Liver (tissue), 9 donors: ENCODE results near the gene MGST3. TPM values are rescaled to one million over a fixed set of nuclear protein-coding genes. Genes with fewer than 3 reads are reported as not detected.

Experiments
- DNase-seq: peaks from one replicate; pipeline ENCODE4 v3.0.0-alpha.2; 2017; ENCODE audit warnings: low spot score
- H3K27ac ChIP-seq, 2 donors: one replicate each; pipeline ENCODE4 v1.7.0; 2013; ENCODE audit warnings: inconsistent platforms in 2 of 2, low read length in 2 of 2, control low read depth in 1 of 2, low read depth in 1 of 2, mild to moderate bottlenecking in 1 of 2
- H3K27me3 ChIP-seq, 4 donors: one replicate each; pipeline versions ENCODE4 v1.6.1 to v1.7.0; 2013; ENCODE audit warnings: low read length in 3 of 4, inconsistent platforms in 1 of 4, mild to moderate bottlenecking in 1 of 4, moderate library complexity in 1 of 4; ENCODE audit not compliant: control insufficient read depth in 4 of 4, insufficient read depth in 4 of 4
- H3K36me3 ChIP-seq, 4 donors: one replicate each; pipeline versions ENCODE4 v1.6.1 to v1.7.0; 2013; ENCODE audit warnings: low read length in 3 of 4, mild to moderate bottlenecking in 3 of 4, low read depth in 1 of 4, moderate library complexity in 1 of 4; ENCODE audit not compliant: control insufficient read depth in 4 of 4, insufficient read depth in 3 of 4
- H3K4me1 ChIP-seq, 4 donors: one replicate each; pipeline versions ENCODE4 v1.6.1 to v1.7.0; 2013; ENCODE audit warnings: low read length in 3 of 4, mild to moderate bottlenecking in 3 of 4, moderate library complexity in 1 of 4; ENCODE audit not compliant: control insufficient read depth in 4 of 4, insufficient read depth in 4 of 4
- H3K4me3 ChIP-seq, 3 donors: one replicate each; pipeline versions ENCODE4 v1.6.1 to v1.7.0; 2013; ENCODE audit warnings: low read length in 3 of 3, control low read depth in 1 of 3, low read depth in 1 of 3, mild to moderate bottlenecking in 1 of 3
- H3K9ac ChIP-seq, 2 donors: one replicate each; pipeline ENCODE4 v1.7.0; 2013; ENCODE audit warnings: low read length in 2 of 2, mild to moderate bottlenecking in 2 of 2, moderate library complexity in 2 of 2, control low read depth in 1 of 2, low read depth in 1 of 2
- H3K9me3 ChIP-seq, 4 donors: one replicate each; pipeline versions ENCODE4 v1.6.1 to v1.7.0; 2013; ENCODE audit warnings: low read length in 3 of 4; ENCODE audit not compliant: control insufficient read depth in 4 of 4
- EGR1 ChIP-seq, 2 donors: IDR thresholded peaks; 2 replicates each; pipeline ENCODE4 v1.6.1; 2016 to 2018; ENCODE audit warnings: antibody characterized with exemption in 2 of 2, low read depth in 2 of 2
- FOXA1 ChIP-seq: IDR thresholded peaks from 2 replicates; pipeline ENCODE4 v1.6.1; 2016; ENCODE audit warnings: antibody characterized with exemption
- FOXA2 ChIP-seq: IDR thresholded peaks from 2 replicates; pipeline ENCODE4 v1.6.1; 2016; ENCODE audit warnings: antibody characterized with exemption
- GABPA ChIP-seq, 2 donors: IDR thresholded peaks in 1 of 2; conservative IDR thresholded peaks in 1 of 2; 2 replicates each; pipeline ENCODE4 v1.6.1; 2016; ENCODE audit warnings: antibody characterized with exemption in 2 of 2, mild to moderate bottlenecking in 1 of 2, moderate library complexity in 1 of 2
- HNF4A ChIP-seq, 2 donors: conservative IDR thresholded peaks; 2 replicates each; pipeline ENCODE4 v1.6.1; 2016; ENCODE audit warnings: antibody characterized with exemption in 2 of 2, mild to moderate bottlenecking in 2 of 2
- HNF4G ChIP-seq: IDR thresholded peaks from 2 replicates; pipeline ENCODE4 v1.6.1; 2016; ENCODE audit warnings: antibody characterized with exemption
- JUND ChIP-seq, 2 donors: IDR thresholded peaks; 2 replicates each; pipeline ENCODE4 v1.6.1; 2016; ENCODE audit warnings: antibody characterized with exemption in 2 of 2
- NR2F2 ChIP-seq: IDR thresholded peaks from 2 replicates; pipeline ENCODE4 v1.6.1; 2016; ENCODE audit warnings: antibody characterized with exemption
- RAD21 ChIP-seq, 2 donors: IDR thresholded peaks; 2 replicates each; pipeline ENCODE4 v1.6.1; 2016; ENCODE audit warnings: antibody characterized with exemption in 2 of 2, mild to moderate bottlenecking in 2 of 2
- RXRA ChIP-seq, 2 donors: IDR thresholded peaks; 2 replicates each; pipeline ENCODE4 v1.6.1; 2017 to 2018; ENCODE audit warnings: antibody characterized with exemption in 2 of 2, mild to moderate bottlenecking in 1 of 2
- SP1 ChIP-seq: IDR thresholded peaks from 2 replicates; pipeline ENCODE4 v1.6.1; 2018; ENCODE audit warnings: antibody characterized with exemption, mild to moderate bottlenecking
- TAF1 ChIP-seq: conservative IDR thresholded peaks from 2 replicates; pipeline ENCODE4 v1.6.1; 2016; ENCODE audit warnings: antibody characterized with exemption, mild to moderate bottlenecking
- YY1 ChIP-seq: IDR thresholded peaks from 2 replicates; pipeline ENCODE4 v1.6.1; 2016; ENCODE audit warnings: antibody characterized with exemption, mild to moderate bottlenecking
- WGBS: extraction: QIAGEN DNeasy Blood & Tissue Kit; methylation state at CpG from one replicate; pipeline ENCODE4 v1.1.7; 2013; 5-methylcytosine and 5-hydroxymethylcytosine counted together
- polyA plus RNA-seq, 2 donors: library from polyadenylated mRNA; stranded (reverse) in 1 of 2; unstranded in 1 of 2; fragments of 200-250 nt in 1 of 2; fragments of >200 nt in 1 of 2; fragmentation: Nextera tagmentation in 1 of 2; extraction: Ambion mirVana in 1 of 2; gene quantifications; one replicate each; pipeline versions ENCODE4 v1.2.1 to v1.2.3, GENCODE V29; 2013 to 2015
- total RNA-seq, 2 donors: library from RNA; depleted of rRNA; stranded (reverse); fragments of >200 nt; gene quantifications; one replicate each; pipeline ENCODE4 v1.2.3, GENCODE V29; 2014
- TF ChIP-seq, protein P1 (sequence below): IDR thresholded peaks from 2 replicates; pipeline ENCODE4 v1.6.1; 2016; ENCODE audit warnings: antibody characterized with exemption, mild to moderate bottlenecking
- TF ChIP-seq, protein P2 (sequence below): IDR thresholded peaks from 2 replicates; pipeline ENCODE4 v1.6.1; 2016; ENCODE audit warnings: antibody characterized with exemption
- TF ChIP-seq, protein P3 (sequence below): fragments of 150-350 bp; IDR thresholded peaks from 2 replicates; pipeline ENCODE4 v1.5.1; 2017; ENCODE audit warnings: improper control_type of control experiment, low read depth, low read length; ENCODE audit not compliant: missing input control
- TF ChIP-seq, protein P4 (sequence below): IDR thresholded peaks from 2 replicates; pipeline ENCODE4 v1.6.1; 2016; ENCODE audit warnings: antibody characterized with exemption
- TF ChIP-seq, protein P5 (sequence below): IDR thresholded peaks from 2 replicates; pipeline ENCODE4 v1.6.1; 2016; ENCODE audit warnings: antibody characterized with exemption
- donor health status: healthy.
- donor health status: healthy.
- donor health status: healthy.
- donor health status: healthy.
- donor health status: healthy.

The MGST3 gene
- total and polyA plus RNA-seq, 4 donors = 68.7 to 307 (median 181) TPM

DNA sequence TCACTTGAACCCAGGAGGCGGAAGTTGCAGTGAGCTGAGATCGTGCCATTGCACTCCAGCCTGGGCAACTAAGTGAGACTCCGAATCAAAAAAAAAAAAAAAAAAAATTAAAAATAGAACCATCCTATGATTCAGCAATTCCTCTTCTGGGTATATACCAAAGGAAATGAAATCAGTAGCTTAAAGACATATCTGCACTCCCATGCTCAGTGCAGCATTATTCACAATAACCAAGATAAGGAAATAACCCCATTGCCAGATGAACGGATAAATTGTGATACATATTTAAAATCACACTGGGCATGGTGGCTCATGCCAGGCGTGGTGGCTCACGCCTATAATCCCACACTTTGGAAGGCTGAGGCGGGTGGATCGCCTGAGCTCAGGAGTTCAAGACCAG, 43.6 kb downstream of the MGST3 start (continued):
- TF ChIP-seq, protein P1, sequence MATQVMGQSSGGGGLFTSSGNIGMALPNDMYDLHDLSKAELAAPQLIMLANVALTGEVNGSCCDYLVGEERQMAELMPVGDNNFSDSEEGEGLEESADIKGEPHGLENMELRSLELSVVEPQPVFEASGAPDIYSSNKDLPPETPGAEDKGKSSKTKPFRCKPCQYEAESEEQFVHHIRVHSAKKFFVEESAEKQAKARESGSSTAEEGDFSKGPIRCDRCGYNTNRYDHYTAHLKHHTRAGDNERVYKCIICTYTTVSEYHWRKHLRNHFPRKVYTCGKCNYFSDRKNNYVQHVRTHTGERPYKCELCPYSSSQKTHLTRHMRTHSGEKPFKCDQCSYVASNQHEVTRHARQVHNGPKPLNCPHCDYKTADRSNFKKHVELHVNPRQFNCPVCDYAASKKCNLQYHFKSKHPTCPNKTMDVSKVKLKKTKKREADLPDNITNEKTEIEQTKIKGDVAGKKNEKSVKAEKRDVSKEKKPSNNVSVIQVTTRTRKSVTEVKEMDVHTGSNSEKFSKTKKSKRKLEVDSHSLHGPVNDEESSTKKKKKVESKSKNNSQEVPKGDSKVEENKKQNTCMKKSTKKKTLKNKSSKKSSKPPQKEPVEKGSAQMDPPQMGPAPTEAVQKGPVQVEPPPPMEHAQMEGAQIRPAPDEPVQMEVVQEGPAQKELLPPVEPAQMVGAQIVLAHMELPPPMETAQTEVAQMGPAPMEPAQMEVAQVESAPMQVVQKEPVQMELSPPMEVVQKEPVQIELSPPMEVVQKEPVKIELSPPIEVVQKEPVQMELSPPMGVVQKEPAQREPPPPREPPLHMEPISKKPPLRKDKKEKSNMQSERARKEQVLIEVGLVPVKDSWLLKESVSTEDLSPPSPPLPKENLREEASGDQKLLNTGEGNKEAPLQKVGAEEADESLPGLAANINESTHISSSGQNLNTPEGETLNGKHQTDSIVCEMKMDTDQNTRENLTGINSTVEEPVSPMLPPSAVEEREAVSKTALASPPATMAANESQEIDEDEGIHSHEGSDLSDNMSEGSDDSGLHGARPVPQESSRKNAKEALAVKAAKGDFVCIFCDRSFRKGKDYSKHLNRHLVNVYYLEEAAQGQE = no peak
- no peak for TF ChIP-seq HNF4A (conservative IDR thresholded peaks at IDR 0.05)
- no peak for TF ChIP-seq GABPA (IDR thresholded peaks at IDR 0.05 in 1 of 2, conservative IDR thresholded peaks at IDR 0.05 in 1 of 2)
- TF ChIP-seq, protein P2, sequence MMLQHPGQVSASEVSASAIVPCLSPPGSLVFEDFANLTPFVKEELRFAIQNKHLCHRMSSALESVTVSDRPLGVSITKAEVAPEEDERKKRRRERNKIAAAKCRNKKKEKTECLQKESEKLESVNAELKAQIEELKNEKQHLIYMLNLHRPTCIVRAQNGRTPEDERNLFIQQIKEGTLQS = no peak
- TF ChIP-seq JUND (IDR thresholded peaks at IDR 0.05) = no peak
- no peak for TF ChIP-seq RXRA (IDR thresholded peaks at IDR 0.05)
- TF ChIP-seq YY1 = no peak

DNA sequence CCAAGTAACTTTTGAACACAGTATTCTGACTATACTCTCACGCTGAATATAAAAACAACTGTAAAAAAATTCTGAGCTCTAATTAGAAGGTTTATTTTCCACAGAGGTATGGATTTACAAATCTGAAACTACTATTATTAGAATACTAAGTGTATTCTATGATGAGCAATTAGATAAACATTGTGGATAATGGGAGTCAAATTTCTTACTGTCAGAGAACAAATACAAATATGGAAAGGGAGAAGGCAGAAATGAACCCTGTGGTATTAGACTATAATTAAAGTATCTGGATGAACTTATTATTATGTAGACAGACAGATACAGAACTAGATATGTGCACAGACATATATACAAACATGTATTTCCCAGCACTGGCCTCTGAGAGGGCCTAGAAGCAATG, 44.8 kb downstream of the MGST3 start:
- H3K9me3 ChIP-seq = no peaks in the 10 kb centered on the region
- no peak for DNase-seq
- peaks cover 0 to 15% (median 7%) of the 10 kb centered on the region in 4 donors for H3K4me1 ChIP-seq
- TF ChIP-seq TAF1 (no peak), NR2F2 (no peak), FOXA2 (no peak), SP1 (no peak), GABPA (IDR thresholded peaks at IDR 0.05 in 1 of 2, conservative IDR thresholded peaks at IDR 0.05 in 1 of 2) (no peak), HNF4G (no peak), FOXA1 (no peak), HNF4A (conservative IDR thresholded peaks at IDR 0.05) (no peak), EGR1 (IDR thresholded peaks at IDR 0.05; ENCODE audit: low read depth in 2 of 2) (no peak), JUND (IDR thresholded peaks at IDR 0.05) (no peak), YY1 (no peak), RAD21 (IDR thresholded peaks at IDR 0.05) (no peak), RXRA (IDR thresholded peaks at IDR 0.05) (no peak)
- TF ChIP-seq, protein P3, sequence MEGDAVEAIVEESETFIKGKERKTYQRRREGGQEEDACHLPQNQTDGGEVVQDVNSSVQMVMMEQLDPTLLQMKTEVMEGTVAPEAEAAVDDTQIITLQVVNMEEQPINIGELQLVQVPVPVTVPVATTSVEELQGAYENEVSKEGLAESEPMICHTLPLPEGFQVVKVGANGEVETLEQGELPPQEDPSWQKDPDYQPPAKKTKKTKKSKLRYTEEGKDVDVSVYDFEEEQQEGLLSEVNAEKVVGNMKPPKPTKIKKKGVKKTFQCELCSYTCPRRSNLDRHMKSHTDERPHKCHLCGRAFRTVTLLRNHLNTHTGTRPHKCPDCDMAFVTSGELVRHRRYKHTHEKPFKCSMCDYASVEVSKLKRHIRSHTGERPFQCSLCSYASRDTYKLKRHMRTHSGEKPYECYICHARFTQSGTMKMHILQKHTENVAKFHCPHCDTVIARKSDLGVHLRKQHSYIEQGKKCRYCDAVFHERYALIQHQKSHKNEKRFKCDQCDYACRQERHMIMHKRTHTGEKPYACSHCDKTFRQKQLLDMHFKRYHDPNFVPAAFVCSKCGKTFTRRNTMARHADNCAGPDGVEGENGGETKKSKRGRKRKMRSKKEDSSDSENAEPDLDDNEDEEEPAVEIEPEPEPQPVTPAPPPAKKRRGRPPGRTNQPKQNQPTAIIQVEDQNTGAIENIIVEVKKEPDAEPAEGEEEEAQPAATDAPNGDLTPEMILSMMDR = no peak
- TF ChIP-seq, protein P4, sequence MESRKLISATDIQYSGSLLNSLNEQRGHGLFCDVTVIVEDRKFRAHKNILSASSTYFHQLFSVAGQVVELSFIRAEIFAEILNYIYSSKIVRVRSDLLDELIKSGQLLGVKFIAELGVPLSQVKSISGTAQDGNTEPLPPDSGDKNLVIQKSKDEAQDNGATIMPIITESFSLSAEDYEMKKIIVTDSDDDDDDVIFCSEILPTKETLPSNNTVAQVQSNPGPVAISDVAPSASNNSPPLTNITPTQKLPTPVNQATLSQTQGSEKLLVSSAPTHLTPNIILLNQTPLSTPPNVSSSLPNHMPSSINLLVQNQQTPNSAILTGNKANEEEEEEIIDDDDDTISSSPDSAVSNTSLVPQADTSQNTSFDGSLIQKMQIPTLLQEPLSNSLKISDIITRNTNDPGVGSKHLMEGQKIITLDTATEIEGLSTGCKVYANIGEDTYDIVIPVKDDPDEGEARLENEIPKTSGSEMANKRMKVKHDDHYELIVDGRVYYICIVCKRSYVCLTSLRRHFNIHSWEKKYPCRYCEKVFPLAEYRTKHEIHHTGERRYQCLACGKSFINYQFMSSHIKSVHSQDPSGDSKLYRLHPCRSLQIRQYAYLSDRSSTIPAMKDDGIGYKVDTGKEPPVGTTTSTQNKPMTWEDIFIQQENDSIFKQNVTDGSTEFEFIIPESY = no peak
- TF ChIP-seq, protein P5, sequence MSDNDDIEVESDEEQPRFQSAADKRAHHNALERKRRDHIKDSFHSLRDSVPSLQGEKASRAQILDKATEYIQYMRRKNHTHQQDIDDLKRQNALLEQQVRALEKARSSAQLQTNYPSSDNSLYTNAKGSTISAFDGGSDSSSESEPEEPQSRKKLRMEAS = no peak
- TF ChIP-seq, protein P1 = no peak
- TF ChIP-seq, protein P2 = no peak
- H3K36me3 ChIP-seq = peaks cover 3 to 44% (median 31%) of the 10 kb centered on the region in 4 donors
- no peak overlapping the region for H3K9ac ChIP-seq
- H3K27me3 ChIP-seq = no peaks in the 10 kb centered on the region
- no peak overlapping the region for H3K4me3 ChIP-seq
- H3K27ac ChIP-seq = no peak overlapping the region
- 95% methylated on average over 1 of the region's 1 CpG for WGBS
